ENCODE results near the gene TRAF3. TPM values are rescaled to one million over a fixed set of nuclear protein-coding genes. Genes with fewer than 3 reads are reported as not detected.
A peak's percentile ranks its signal among the peaks of the same experiment; 100 is the strongest.

TRAF3 gene
- total RNA-seq, 2 experiments from 2014 or later = 66.4 to 83.7 TPM

DNA sequence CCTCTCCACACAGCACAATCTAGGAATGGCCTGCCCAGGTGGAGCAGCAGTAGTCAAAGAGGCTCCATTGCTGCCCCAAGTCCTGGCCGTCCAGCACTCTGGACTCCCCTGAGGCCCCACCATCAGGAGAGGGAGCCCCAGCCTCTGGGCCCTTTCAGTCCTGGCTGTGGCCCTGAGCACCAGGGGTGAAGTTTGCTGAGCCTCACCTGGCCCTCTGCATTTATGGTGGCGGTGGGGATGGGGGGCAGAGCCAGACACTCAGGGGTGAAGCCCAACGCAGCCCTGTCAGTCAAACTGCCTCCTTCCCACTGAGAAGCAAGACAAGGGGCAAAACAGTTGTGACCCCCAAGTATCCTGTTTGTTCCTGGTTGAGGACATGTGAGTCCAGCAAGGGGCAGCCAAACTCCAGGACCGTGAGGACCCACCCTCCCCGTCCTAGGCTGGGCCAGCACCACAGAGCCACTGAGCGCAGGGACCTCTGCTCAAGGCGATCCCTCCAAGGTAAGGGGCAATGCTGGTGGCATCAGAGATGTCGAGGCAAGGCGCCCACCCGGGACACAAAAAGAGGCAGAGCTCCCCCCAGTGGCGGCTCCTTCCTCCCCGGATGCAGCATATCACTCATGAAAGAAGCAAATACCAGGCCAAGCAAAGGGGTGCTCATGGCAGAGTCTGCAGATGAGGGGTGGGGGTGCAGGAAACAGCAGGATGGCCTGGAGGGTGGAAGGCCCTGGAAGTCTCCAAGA lies 140.4 kb downstream of the TRAF3 start:
- ATAC-seq (peak; percentile 52), DNase-seq (peak; percentile 82)
- ChIA-PET POLR2A (no interaction called here), CTCF (interaction anchor here (0.6 to 1.6 kb wide), 5 partner anchors 197 to 368 kb away, joined by 3 to 6 read pairs (median 4); no protein-coding TSS in a partner anchor)
- Mint-ChIP-seq H3K27me3 (no peaks in the 10 kb centered on the region), H3K27ac (peak overlapping the region; percentile 48), H3K9me3 (ENCODE audit: low read depth) (no peaks in the 10 kb centered on the region), H3K4me1 (no peaks in the 10 kb centered on the region), H3K36me3 (ENCODE audit: low read depth) (no peaks in the 10 kb centered on the region), H3K4me3 (no peak overlapping the region)
- intact Hi-C loops (cut with DNase I, micrococcal nuclease) = loop anchor here (1.0 to 5.0 kb wide), 4 partner anchors 140 to 393 kb away; partner anchors contain the start of gene TRAF3 (in 1 of the 2)

DNA sequence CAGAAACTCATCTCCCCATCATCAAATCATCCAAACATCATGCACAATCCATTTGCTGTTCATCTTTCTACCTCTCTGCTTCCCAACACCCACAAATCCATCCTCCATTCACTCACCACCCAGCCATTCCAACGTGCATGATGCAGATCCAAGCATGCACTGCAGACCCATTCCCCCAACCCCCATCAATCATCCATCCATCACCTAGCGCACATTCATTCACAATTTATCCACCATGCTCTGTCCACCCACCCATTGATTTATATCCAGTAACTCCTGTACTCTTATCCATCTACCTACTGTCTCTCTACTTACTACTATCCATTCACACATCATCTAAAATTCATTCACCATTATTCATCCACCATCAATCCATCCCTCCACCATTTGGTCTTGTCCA lies 141.2 kb downstream of the TRAF3 start:
- POLR2A ChIA-PET = no interaction called here
- peaks cover 4% of the 10 kb centered on the region for H3K27me3 Mint-ChIP-seq

DNA sequence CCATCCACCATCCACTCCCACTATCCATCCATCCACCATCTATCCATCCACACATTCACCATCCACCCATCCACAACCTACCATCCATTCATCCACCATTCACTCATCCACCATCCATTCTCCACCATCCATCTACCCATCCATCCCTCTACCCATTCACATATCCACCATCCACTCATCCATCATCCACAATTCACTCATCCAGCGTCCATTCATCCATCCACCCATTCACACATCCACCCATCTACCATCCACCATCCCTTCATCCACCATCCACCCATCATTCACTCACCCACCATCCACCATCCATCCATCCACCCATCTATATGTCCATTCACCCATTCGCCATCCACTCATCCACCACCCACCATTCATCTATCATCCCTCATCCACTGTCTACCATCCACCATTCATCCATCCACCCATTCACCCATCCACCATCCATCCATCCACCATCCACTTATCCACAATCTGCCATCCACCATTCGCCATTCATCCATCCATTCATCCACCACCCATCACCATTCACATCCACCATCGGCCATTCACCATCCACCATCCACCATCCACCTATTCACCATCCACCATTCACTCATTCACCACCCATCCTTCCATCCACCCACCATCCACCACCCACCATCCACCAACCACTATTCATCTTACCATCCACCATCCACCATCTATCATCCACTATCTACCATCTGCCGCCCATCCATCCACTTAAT lies 143.2 kb downstream of the TRAF3 start:
- Mint-ChIP-seq H3K4me1 (peaks cover 8% of the 10 kb centered on the region), H3K27me3 (peaks cover 10% of the 10 kb centered on the region), H3K9me3 (ENCODE audit: low read depth) (no peaks in the 10 kb centered on the region), H3K27ac (no peak overlapping the region), H3K36me3 (ENCODE audit: low read depth) (no peaks in the 10 kb centered on the region), H3K4me3 (no peak overlapping the region)
- intact Hi-C loops (cut with DNase I, micrococcal nuclease) = no loop called here
- DNase-seq = no peak
- ATAC-seq = no peak
- ChIA-PET POLR2A (no interaction called here), CTCF (no interaction called here)

More for the DNA sequence above, 141.2 kb downstream of the TRAF3 start:
- DNase-seq (no peak), ATAC-seq (no peak)
- intact Hi-C loops (cut with DNase I, micrococcal nuclease) = loop anchor here (1.0 to 5.0 kb wide), 4 partner anchors 141 to 394 kb away; partner anchors contain the start of gene TRAF3 (in 1 of the 2)
- H3K36me3 Mint-ChIP-seq (ENCODE audit: low read depth) = no peaks in the 10 kb centered on the region
- CTCF ChIA-PET = interaction anchor here (1.0 to 1.6 kb wide), 2 partner anchors 225 to 367 kb away, joined by 3 to 6 read pairs; no protein-coding TSS in a partner anchor
- H3K27ac Mint-ChIP-seq = no peak overlapping the region
- H3K4me1 Mint-ChIP-seq = peaks cover 4% of the 10 kb centered on the region
- H3K9me3 Mint-ChIP-seq (ENCODE audit: low read depth) = no peaks in the 10 kb centered on the region
- H3K4me3 Mint-ChIP-seq = no peak overlapping the region

DNA sequence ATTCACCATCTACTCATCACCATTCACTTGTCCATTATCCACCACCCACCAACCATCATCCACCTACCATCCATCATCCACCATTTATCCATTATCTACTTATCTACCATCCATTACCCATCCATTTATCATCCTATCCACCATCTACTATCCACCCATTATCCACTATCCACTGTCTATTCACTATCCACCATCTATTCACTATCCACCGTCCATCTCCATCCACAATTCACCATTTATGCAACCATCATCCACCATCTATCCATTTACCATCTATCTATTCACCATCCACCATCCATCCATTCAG lies 143.7 kb downstream of the TRAF3 start:
- H3K9me3 Mint-ChIP-seq (ENCODE audit: low read depth) = no peaks in the 10 kb centered on the region
- no peak for DNase-seq
- ChIA-PET POLR2A (no interaction called here), CTCF (no interaction called here)
- H3K4me1 Mint-ChIP-seq = peaks cover 11% of the 10 kb centered on the region
- no peak overlapping the region for H3K4me3 Mint-ChIP-seq
- intact Hi-C loops (cut with DNase I, micrococcal nuclease) = no loop called here
- H3K27me3 Mint-ChIP-seq = peaks cover 15% of the 10 kb centered on the region
- no peak for ATAC-seq
- H3K27ac Mint-ChIP-seq = no peak overlapping the region
- H3K36me3 Mint-ChIP-seq (ENCODE audit: low read depth) = no peaks in the 10 kb centered on the region

DNA sequence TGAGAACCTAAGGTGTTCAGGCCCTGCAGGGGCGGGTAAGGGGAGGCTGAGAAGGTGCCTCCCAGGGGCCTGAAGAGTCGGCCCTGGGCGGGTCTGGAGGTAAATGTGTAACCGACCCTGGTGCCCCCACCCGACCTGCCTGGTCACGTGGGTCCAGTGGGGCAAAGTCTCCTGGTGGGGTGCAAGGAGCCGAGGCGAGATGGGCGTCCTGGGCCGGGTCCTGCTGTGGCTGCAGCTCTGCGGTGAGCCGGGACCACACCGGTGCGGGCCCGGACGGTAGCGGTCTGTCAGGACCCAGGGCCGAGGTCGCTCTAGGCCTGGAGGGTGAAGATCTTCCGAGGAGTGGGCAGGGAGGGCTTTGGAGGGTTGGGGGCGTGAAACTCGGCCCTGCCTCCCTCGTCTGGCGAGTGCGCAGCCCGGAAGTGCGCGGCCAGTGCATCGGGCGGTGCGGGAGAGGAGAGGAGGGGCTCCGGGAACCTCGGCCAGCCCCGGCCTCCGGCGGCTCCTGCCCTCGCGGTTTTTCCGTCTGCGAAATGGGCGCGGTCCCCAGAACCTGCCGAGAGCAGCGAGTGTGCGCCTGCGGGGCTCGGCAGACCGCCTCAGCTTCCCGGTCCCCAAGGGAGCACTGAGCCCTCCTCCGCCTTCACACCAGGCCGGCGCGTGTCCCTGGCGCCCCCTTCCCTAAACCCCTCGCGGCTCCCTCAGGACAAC lies 145.4 kb downstream of the TRAF3 start, which contains the start of gene AMN:
Gene AMN, plus strand, starts transcription at position 174 of the 711 bp plus-strand sequence. Its CDS starts 26 bp downstream, at position 200.
- POLR2A ChIA-PET = no interaction called here
- no peaks in the 10 kb centered on the region for H3K9me3 Mint-ChIP-seq (ENCODE audit: low read depth)
- H3K36me3 Mint-ChIP-seq (ENCODE audit: low read depth) = no peaks in the 10 kb centered on the region
- peaks cover 11% of the 10 kb centered on the region for H3K4me1 Mint-ChIP-seq
- H3K27ac Mint-ChIP-seq = no peak within 1 kb of the TSS
- DNase-seq (peak; percentile 44), ATAC-seq (peak; percentile 43)
- intact Hi-C loops (cut with DNase I, micrococcal nuclease) = no loop called here
- peaks cover 23% of the 10 kb centered on the region for H3K27me3 Mint-ChIP-seq
- H3K4me3 Mint-ChIP-seq = peak within 1 kb of the TSS; percentile 16
- CTCF ChIA-PET = interaction anchor here (0.6 kb wide), 2 partner anchors 127 to 226 kb away, joined by 3 read pairs; no protein-coding TSS in a partner anchor

DNA sequence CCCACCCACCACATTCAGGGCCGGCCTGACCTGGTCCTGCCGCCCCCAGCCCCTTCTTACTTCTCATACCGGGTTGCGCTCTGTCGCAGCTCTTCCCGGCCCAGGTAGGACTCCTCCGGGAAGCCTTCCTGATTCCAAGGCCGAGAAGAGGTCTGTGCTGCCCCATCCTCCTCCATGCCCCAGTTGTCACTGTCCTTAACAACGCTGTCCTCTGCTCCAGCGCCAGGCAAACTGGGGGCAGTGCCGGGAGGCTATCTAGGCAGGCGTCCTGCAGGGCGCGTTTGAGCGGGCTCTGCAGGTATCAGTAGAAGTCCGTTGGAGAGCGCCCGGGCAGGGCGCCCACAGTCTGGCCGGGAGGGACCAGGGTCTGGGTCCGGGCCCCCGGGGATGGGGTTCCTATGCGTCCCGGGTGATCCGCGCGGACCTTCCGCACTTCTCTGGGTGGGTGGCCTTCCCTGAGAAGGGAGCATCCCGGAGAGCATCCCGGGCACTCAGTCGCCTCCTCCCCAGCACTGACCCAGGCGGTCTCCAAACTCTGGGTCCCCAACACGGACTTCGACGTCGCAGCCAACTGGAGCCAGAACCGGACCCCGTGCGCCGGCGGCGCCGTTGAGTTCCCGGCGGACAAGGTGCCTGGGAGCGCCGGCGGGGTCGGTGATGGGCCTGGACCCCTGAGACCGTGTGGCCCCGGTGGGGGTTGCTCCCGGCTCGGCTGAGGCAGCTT lies 146.1 kb downstream of the TRAF3 start:
- intact Hi-C loops (cut with DNase I, micrococcal nuclease) = no loop called here
- Mint-ChIP-seq H3K9me3 (ENCODE audit: low read depth) (no peaks in the 10 kb centered on the region), H3K4me1 (peaks cover 11% of the 10 kb centered on the region), H3K27ac (no peak overlapping the region), H3K4me3 (peak overlapping the region; percentile 16), H3K27me3 (peaks cover 24% of the 10 kb centered on the region), H3K36me3 (ENCODE audit: low read depth) (no peaks in the 10 kb centered on the region)
- CTCF ChIA-PET = interaction anchor here (0.6 to 2.0 kb wide), 3 partner anchors 128 to 229 kb away, joined by 3 to 8 read pairs (median 3); no protein-coding TSS in a partner anchor
- POLR2A ChIA-PET = no interaction called here
- no peak for ATAC-seq
- no peak for DNase-seq

DNA sequence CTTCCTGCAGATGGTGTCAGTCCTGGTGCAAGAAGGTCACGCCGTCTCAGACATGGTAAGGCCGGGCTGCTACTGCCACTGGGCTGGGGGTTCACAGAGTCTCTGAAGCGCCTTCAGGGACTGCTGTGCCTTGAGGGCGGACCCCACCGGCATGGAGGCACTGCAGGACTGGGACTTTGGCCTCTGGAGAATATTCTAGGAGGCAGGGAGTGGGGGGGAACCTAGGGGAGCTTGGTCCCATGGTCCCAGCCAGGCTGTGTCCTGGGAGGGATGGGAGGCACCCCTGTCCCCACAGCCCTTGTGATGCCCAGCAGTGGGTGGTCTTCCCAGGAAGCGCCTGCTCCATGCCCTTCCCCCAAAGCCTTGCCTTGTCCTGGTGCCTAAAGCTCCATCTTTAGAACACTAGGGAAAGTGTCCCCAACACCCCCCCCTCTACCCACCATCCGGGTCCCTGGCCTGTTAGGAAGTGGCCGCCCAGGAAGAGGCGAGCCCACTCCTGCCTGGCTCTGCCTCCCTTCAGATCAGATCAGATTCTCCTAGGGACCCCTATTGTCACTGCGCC lies 146.8 kb downstream of the TRAF3 start:
- no peak for ATAC-seq
- no peaks in the 10 kb centered on the region for H3K9me3 Mint-ChIP-seq (ENCODE audit: low read depth)
- CTCF ChIA-PET = interaction anchor here (0.6 to 2.0 kb wide), 2 partner anchors 212 to 229 kb away, joined by 3 to 8 read pairs; no protein-coding TSS in a partner anchor

DNA sequence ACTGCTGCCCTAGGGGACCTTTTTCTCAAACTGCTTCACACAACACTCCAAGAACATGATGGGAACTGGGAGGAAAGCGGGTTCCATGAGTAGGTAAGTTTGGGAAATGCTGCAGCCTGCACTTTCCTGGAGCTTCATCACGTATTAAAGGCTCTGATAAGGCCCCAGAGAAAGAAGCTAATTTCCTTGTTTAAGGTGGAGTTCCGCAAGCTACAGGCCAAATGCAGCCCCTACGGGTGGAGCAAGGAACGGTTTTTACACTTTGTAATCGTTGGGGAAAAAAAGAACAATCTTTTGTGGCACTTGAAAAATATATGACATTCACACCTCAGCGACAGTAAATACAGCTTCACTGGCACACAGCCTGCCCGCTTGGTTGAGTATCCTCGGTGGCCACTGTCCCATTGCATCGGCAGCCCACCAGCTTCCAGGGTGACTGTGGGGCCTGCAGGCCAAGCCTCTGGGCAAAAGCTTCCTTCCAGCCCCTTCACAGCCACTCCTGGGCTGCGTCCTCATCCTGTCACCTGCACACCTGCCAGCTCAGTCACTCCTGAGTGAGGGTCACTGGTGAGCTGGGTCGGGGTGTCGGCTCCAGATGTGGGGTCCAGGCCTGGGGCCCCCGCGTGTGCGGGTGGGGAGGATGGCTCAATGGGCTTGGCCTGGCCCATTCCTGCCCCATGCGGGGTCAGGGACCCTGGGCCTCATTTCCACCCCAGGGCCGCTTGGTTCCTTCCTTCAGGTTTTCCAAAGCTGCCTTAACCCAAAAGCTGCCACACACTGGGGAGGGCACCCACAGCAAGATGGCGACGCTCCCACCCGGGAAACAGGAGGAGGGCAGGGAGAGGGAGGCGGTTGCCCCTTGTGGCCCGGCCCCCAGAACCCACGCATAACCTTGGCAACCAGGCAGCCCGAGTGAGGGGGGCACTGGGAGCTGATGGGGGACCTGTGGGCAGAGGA lies 147.7 kb downstream of the TRAF3 start:
- Mint-ChIP-seq H3K27ac (no peak overlapping the region), H3K9me3 (ENCODE audit: low read depth) (no peaks in the 10 kb centered on the region), H3K4me1 (peaks cover 15% of the 10 kb centered on the region), H3K4me3 (no peak overlapping the region), H3K36me3 (ENCODE audit: low read depth) (no peaks in the 10 kb centered on the region), H3K27me3 (peaks cover 27% of the 10 kb centered on the region)
- CTCF ChIA-PET = interaction anchor here (2.0 kb wide), 1 partner anchor 230 kb away, joined by 8 read pairs; no protein-coding TSS in a partner anchor
- POLR2A ChIA-PET = no interaction called here
- intact Hi-C loops (cut with DNase I, micrococcal nuclease) = no loop called here
- DNase-seq = no peak
- ATAC-seq = no peak

More for the DNA sequence above, 146.8 kb downstream of the TRAF3 start:
- Mint-ChIP-seq H3K4me3 (no peak overlapping the region), H3K27ac (no peak overlapping the region), H3K36me3 (ENCODE audit: low read depth) (no peaks in the 10 kb centered on the region), H3K4me1 (peaks cover 15% of the 10 kb centered on the region), H3K27me3 (peaks cover 27% of the 10 kb centered on the region)
- POLR2A ChIA-PET = no interaction called here
- DNase-seq = no peak
- intact Hi-C loops (cut with DNase I, micrococcal nuclease) = no loop called here

DNA sequence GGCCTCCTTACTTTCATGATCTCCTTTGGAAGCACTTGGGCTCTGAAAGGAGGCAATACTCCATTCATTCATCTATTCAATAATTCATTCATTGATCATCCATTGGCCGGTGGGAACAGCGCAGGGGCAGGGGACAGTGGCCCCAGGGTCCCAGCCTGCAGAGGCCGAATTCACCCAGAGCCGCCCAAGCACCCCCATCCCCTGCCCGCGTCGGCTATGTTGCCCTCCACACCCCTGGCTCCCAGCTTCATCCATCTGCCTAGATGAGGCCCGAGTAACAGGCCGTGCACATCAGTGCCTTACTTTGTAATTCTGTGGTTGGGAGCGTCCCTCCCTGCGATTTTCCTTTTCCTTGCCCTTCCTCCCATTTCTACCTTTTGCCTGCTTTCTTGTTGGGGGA lies 148.4 kb downstream of the TRAF3 start:
- no peak overlapping the region for H3K27ac Mint-ChIP-seq
- DNase-seq (no peak), ATAC-seq (no peak)
- POLR2A ChIA-PET = no interaction called here
- H3K4me1 Mint-ChIP-seq = peaks cover 15% of the 10 kb centered on the region
- H3K27me3 Mint-ChIP-seq = peaks cover 27% of the 10 kb centered on the region
- no peaks in the 10 kb centered on the region for H3K36me3 Mint-ChIP-seq (ENCODE audit: low read depth)
- H3K4me3 Mint-ChIP-seq = no peak overlapping the region
- CTCF ChIA-PET = interaction anchor here (0.6 to 2.0 kb wide), 2 partner anchors 15 to 231 kb away, joined by 3 to 8 read pairs; no protein-coding TSS in a partner anchor
- no peaks in the 10 kb centered on the region for H3K9me3 Mint-ChIP-seq (ENCODE audit: low read depth)
- intact Hi-C loops (cut with DNase I, micrococcal nuclease) = no loop called here

DNA sequence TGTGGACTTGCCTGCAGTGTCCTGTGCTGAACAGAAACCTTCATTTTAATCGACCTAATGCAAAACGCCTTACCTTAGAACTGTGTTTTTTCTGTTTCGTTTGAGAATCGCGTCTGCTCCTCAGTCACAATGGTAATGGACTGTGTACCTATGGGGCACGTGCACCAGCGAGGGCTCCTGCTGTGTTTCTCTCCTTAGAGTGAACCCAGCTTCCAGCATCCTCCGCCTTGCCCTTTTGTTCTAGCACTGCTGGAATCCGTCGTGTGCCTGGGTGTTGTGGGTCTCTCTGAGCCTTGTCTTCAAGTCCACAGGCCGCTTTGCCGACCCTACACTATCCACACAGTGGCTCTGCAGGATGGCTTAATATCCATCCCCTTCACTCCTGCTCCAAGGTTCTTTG lies 148.9 kb downstream of the TRAF3 start:
- Mint-ChIP-seq H3K4me1 (peaks cover 15% of the 10 kb centered on the region), H3K27me3 (peaks cover 27% of the 10 kb centered on the region), H3K36me3 (ENCODE audit: low read depth) (no peaks in the 10 kb centered on the region), H3K4me3 (no peak overlapping the region), H3K9me3 (ENCODE audit: low read depth) (no peaks in the 10 kb centered on the region), H3K27ac (no peak overlapping the region)
- DNase-seq (no peak), ATAC-seq (no peak)
- intact Hi-C loops (cut with DNase I, micrococcal nuclease) = no loop called here
- POLR2A ChIA-PET = no interaction called here
- CTCF ChIA-PET = interaction anchor here (0.6 kb wide), 1 partner anchor 15 kb away, joined by 3 read pairs; no protein-coding TSS in a partner anchor
